IPS-NIHi7 (cell line): ENCODE results near the gene NRL.
"Not testable (repeated sequence)": the region's sequence is repeated elsewhere in the genome, so short reads cannot be mapped to it uniquely, and the experiment has no call there.

Experiments
- DNase-seq: peaks from one replicate; pipeline ENCODE4 v3.0.0; 2012; ENCODE audit warnings: mixed read lengths; ENCODE audit errors: extremely low spot score

The NRL gene

DNA sequence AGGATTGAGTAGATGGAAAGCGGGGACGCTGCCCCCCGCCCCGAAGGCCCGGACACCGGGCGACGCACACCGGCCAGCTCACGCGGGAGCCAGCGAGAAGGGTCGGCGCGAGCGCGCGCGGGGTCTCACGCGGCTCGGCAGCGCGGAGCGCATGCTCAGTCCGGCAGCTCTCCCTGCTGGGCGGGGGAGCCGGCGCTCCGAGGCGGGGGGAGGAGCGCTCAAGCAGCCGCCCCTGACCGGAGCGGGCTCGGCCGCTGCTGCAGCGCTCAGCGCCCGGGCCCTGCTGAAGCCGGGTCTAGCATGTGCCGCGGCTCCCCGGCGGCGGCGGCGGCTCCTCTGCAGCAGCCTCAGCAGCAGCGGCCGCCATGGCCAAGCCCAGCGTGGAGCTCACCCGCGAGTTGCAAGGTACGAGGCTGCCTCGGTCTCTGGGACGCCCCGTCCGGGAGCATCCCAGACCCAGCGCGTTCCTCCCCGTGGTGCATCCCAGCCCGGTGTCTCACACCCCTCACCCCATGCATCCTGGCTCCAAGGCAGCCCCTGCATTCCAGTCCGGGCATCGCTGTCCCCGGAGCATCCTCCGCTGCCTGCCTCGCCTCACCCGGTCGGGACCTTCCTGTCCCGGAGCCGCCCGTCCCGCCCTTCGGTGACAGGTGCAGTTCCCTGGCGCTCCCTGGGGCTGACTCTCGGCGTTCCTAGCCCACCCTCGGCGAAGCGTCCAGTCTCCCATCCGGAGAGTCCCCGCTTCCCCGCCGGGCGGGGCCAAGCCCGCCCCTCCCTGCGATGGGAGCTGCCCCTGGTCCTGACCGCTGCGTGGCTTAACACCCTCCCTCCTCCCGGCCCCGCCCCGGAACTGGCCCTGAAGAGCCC lies 62.7 kb downstream of the NRL start, which contains the start of gene CARMIL3:
TSS of gene CARMIL3 (plus strand) at position 221 of the 867 bp plus-strand sequence. CDS start at position 366, 145 bp downstream.
- DNase-seq = peak; percentile 90

DNA sequence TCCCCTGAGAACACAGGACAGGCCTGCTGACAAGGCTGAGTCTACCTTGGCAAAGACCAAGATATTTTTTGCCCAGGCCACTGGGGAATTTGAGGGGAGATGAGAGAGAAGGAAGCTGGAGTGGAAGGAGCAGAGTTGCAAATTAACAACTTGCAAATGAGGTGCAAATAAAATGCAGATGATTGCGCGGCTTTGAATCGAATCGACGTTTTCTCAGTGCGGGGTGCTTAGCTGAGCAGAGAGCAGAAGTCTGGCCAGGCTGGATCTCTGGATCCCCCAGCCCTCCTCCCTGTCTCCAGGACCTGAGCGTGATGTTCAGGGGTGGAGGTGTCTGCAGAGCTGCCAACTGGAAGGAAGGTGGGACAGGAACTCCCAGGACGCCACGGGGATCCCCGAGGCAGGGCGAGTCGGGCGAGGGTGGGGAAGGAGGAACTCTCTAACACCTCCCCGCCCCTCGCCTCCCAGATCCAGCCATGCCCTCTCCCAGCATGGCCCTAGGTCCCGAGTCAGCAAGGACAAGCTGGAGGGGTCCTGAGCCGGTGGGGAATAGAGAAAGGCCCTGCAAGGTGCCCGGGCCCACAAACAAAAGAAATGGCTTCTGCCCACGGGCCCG lies 63.5 kb downstream of the NRL start:
- DNase-seq = no peak

DNA sequence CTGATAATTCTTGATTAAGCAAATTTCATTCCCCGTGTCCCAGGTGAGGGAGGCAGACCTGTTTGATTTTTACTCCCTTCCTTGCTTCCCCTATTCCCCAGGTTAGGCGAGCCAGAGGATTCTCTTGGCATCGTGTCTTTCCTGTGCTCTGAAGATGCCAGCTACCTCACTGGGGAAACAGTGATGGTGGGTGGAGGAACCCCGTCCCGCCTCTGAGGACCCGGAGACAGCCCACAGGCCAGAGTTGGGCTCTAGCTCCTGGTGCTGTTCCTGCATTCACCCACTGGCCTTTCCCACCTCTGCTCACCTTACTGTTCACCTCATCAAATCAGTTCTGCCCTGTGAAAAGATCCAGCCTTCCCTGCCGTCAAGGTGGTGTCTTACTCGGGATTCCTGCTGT lies 64.0 kb downstream of the NRL start:
- DNase-seq = not testable (repeated sequence)

DNA sequence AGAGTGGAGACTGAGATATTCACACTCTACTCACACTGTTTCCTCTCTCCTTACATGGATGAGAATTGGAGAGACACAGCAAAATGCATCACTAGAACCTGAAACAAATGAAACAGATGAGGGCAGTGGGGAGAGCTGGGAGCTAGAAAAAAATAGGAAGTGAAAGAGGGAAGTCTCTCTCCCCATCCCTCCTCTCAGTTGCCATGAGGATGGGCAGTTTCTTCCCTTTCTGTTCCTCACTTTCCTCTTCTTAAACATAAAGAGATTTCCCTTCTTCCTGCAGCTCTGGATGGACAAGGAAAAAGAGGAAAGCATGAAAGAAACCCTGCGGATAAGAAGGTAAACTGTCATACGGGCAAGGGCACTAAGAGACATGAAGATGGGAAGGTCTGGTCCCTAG lies 65.7 kb downstream of the NRL start:
- not testable (repeated sequence) for DNase-seq

DNA sequence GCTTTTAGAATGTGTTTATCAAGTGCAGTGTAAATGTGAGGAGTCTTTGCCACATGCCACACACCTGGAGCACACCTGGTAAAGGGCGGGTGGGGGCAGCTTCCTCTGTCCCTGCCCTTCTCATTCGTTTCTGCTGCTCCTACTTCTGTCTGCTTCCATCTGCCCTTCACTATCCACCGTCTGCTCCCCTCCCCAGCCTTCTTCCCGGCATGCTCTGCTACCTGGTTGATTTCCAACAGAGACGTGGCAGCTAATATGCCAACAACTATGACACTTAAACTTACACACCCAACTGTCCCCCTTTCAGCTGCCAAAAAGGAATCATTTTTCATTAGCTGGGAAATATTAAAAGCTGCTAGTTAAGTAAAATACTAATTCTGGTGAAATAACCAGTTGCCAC lies 72.0 kb downstream of the NRL start:
- peak; percentile 4 for DNase-seq

DNA sequence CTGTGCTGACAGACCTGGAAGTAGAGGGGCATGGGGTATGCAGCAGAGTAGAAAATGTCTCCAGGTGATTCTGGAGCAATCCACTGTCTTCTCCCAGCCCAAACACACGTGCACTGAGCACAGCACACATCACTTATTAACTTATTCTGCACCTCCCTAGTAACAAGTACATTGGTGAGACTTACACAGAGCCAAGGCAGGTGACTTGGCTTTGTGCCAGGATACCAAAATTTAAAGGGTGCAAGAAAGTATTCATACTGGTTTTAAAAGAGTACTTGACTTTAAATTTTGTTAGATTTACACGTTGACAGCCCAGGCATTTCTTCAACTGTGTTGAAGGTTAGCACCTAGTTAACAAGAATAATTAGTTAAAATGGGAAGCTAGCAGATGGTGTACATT lies 74.1 kb downstream of the NRL start:
- DNase-seq = no peak

DNA sequence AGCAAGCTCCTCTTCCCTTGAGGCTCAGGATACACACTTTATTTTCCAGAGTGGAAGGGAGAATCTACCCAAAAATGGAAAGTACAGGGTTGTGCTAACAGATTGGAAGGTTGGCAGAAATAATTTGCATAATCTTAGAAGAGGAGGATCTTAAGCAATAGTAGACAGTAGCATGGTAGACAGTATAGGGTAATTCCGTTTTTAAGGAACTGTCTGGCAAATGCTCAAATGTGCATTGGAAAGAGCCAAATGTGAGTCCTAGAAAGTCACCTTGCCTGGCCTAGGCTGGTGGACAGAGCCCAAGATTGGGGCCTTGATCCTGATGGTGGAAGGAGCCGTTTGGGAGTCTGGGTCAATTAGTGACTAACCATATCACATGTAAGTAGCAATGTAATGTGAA lies 76.1 kb downstream of the NRL start:
- no peak for DNase-seq

DNA sequence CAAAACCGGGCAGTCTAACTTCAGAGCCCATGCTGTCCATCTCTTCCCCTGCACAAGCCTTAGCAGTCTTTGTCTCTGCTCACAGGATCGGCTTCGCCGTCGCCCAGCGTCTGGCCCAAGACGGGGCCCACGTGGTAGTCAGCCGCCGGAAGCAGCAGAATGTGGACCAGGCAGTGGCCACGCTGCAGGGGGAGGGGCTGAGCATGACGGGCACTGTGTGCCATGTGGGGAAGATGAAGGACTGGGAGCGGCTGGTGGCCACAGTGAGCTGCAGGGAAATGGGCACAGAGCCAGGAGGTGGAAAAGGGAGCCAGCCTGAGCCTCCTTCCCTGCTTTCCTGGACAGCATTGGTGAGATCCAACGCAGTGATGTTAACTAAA lies 77.1 kb downstream of the NRL start:
- DNase-seq = no peak

DNA sequence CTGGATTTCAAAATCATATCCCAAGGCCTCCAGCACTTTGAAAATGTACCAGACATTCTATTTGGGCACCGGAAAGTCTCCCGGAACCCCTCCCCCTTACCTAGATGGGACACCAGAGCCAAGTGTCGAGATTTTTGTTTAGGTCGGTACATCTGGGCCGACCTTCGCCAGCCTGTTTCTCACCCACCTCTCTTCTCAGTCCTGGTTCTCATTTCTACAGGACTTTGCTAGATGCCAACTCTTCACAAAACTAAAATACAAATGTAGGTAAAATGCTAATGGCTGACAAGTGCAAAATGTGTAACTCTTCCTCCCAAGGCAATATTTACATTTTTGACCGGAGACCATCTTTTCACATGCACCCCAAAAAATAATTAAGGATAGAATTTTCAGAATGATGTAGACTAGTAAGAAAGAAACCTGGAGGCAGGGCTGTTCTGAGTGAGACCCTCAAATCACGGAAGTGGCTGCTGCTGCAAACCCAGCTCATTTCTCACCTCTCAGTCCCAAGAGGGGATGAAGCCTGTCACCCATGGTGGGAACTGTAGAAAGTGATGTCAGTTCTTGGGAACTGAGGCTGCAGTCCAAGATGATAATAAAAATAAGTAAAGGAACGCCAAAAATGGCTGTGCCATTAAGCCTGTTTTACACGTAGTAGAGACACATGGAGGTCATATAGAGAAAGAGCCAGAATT lies 77.6 kb downstream of the NRL start:
- not testable (repeated sequence) for DNase-seq

DNA sequence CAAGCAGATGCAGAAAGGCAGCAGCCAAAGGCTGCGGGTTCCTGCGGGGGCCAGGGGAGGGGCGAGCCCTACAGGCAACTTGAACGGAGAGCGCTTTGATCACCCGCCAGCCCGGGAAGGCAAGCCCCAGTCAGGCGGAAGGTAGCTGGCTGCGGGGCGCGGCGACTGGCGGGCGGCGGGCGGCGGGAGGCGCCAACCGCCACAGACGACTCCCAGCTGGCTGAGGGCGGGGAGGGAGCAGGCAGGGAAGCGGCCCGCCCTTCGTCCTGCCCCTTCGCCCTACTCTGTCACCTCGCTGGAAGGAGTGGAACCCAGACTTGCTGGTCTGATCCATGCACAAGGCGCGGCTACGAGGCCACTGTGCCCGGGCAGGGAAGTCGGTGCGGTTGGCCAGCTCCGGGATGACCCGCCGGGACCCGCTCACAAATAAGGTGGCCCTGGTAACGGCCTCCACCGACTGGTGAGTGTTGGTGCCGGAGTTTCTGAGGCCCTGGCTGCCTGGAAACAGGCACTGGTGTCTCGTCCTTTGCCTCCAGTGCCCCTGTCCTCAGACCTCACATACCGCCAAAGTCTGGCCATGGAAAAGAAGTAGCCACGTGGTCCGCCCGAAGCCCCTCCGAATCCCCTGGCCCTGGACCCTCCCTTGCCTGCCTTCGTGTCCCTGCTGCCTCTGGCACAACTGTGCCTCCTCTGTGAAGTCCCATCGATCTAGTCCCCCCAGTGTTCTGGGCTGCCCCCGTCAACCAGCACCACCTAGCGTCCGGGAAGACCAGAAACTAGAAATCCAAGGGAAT lies 78.4 kb downstream of the NRL start:
- peak; percentile 75 for DNase-seq

DNA sequence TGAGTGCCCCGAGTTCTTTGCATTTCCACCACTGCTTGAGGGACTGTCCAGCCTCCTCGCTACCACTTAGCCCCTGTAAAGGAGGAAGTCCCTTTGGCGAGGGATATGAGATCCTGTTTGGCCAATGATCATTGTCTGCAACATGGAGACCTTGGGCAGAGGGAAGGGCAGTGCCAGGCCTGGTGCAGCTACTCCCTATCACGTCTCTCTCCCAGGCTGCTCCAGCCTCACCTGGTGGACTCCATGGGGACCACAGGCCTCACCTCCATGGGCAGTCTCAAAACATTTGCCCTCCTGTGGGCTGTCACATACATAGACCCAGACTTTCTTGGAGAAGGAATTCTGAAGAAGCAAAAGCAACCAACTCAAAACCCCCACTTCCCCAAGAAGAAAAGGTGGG lies 79.0 kb downstream of the NRL start:
- DNase-seq = not testable (repeated sequence)

DNA sequence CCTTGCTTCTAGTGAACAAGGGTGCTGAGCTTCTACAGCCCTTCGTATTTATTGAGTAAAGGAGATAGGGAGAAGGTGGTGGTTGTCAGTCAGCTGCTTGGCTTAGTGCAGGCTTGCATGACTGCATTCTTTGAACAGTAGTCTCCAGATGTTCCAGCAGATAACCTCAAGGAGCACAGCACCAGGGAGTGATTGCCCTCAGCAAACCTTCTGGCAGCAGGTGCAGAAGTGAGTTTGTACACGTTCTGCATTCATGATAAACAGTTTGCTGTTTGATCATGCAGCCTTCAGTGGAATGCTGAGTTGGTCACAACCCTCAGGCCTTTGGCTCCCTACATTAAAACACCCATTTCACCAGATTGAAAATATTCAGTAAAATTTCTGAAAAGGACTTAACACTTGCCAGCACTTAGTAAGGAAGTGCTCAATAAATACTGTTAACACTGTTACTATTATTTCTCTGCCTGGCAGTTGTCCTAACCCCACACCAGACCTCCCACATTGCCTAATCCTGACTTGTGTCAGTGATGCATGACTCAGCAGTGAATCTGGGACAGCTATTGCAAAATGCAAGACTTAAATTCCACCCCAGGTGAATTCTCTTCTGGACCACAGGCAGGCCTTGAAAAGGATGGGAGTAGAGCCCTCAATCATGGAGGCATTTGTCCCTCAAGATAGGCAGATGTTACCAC lies 81.9 kb downstream of the NRL start:
- DNase-seq = no peak

DNA sequence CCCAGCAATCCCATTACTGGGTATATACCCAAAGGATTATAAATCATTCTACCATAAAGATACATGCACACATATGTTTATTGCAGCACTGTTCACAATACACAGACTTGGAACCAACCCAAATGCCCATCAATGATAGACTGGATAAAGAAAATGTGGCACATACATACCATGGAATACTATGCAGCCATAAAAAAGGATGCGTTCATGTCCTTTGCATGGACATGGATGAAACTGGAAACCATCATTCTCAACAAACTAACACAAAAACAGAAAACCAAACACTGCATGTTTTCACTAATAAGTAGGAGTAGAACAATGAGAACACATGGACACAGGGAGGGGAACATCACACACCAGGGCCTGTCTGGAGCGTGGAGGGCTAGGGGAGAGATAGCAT lies 83.4 kb downstream of the NRL start:
- DNase-seq = not testable (repeated sequence)

DNA sequence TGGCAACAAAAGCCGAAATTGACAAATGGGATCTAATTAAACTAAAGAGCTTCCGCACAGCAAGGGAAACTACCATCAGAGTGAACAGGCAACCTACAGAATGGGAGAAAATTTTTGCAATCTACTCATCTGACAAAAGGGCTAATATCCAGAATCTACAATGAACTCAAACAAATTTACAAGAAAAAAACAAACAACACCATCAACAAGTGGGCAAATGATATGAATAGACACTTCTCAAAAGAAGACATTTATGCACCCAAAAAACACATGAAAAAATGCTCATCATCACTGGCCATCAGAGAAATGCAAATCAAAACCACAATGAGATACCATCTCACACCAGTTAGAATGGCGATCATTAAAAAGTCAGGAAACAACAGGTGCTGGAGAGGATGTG lies 85.1 kb downstream of the NRL start:
- DNase-seq = not testable (repeated sequence)
